Cerebellar cortex (tissue), 1 donor: ENCODE measurements around the gene ACE.

Experiments
- DNase-seq: peaks from one replicate; pipeline ENCODE4 v3.0.0-alpha.2; 2015; ENCODE audit warnings: low spot score

ACE gene

GRCh38 chr17:63537991-63538692 is 61.3 kb downstream of the ACE start:
- no peak for DNase-seq

- no peak for DNase-seq
Measured at GRCh38 chr17:63538693-63539595, 62.1 kb downstream of the ACE start.

- no peak for DNase-seq
Measured at GRCh38 chr17:63540590-63540989, 63.7 kb downstream of the ACE start.

GRCh38 chr17:63542218-63542545 is 65.3 kb downstream of the ACE start:
- DNase-seq = no peak

- no peak for DNase-seq
Measured at GRCh38 chr17:63542942-63543821, 66.3 kb downstream of the ACE start.

GRCh38 chr17:63543822-63544420 is 67.1 kb downstream of the ACE start:
- DNase-seq = no peak

- DNase-seq = no peak
Measured at GRCh38 chr17:63544467-63545301, 67.8 kb downstream of the ACE start.

- DNase-seq = no peak
Measured at GRCh38 chr17:63546308-63547082, 69.6 kb downstream of the ACE start.

GRCh38 chr17:63547083-63547523 is 70.2 kb downstream of the ACE start:
- no peak for DNase-seq
